ENCODE data around the gene PPFIBP2. TPM values are rescaled to one million over a fixed set of nuclear protein-coding genes. Genes with fewer than 3 reads are reported as not detected.
A peak's percentile ranks its signal among the peaks of the same experiment; 100 is the strongest.

Gene PPFIBP2
- total RNA-seq, 1 donor from 2014 or later: 1.8 TPM

DNA sequence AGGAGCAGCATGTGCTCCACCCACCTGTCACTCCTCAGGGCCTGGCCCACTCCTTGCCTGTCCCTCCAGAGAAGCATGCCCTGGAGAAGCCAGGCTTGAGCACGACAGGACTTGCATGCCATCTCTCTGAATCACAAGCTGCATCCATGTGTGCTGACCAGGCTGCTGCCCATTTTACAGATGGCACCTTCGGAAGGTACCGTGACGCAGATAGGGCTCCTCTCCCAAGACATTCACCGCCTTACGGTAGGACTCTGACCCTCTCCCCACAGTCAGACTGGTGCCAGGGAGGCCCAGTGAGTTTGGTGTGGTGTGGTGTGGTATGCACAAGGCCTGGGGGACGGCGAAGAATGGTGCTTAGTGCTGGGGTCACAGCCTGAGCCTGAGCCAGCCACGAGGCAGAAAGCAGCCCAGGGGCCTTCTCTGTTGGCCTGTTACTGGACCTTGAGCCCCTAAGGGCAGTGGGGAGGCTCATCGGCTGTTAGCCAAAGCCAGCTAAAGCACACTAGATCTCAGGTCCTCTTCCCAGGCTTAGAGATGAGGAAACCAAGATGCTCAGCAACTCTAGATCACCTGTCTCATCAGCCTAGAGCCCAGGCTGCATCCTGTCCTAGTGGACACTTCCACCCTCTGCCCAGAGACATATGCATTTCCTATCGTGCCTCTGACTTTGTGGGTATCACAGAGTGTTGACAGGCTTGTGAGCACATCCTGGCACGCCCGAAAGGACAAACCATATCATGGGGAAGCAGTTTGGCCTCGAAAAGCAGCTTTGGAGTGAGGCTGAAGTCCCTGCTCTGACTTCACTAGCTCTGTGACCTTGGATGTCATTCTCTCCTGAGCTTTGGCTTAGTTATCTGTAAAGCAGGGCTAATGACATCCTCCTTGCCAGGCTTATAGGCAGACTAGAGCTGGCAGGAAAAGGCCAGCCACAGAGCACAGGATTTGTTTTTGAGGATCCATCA lies 141.7 kb downstream of the PPFIBP2 start:
- peaks cover 8% of the 10 kb centered on the region for H3K36me3 Mint-ChIP-seq (ENCODE audit: low read depth, unreplicated experiment)

DNA sequence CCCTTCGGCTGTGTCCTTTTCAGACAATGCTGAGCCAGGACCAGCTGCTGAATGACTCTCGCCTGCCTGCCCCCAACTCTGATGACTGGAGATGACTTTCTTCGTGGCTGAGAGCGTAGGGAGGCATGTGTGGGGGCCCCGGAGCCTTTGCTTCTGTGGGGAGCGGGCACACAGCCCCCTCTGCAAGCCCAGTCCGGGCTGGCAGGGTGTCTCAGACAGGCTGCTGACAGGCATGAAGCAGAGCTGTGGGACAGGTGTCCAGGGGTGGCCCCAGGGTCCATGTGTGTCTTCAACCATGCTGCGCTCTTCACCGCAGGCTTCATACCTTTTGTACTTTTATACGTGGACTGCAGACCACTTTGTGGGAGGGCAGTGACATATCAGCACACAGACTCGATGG lies 142.9 kb downstream of the PPFIBP2 start:
- no peaks in the 10 kb centered on the region for H3K79me2 ChIP-seq (ENCODE audit: insufficient read depth, low read length)
- H3K4me1 ChIP-seq (ENCODE audit: insufficient read depth, low read length): no peaks in the 10 kb centered on the region
- H2AFZ ChIP-seq (ENCODE audit: low read depth, low read length): no peak overlapping the region
- no peak for FAIRE-seq
- Mint-ChIP-seq H3K9me3 (ENCODE audit: unreplicated experiment) (peaks cover 2% of the 10 kb centered on the region), H3K4me1 (ENCODE audit: low read depth, unreplicated experiment) (no peaks in the 10 kb centered on the region), H3K27me3 (ENCODE audit: low read depth, unreplicated experiment) (peaks cover 26% of the 10 kb centered on the region), H3K36me3 (ENCODE audit: low read depth, unreplicated experiment) (peaks cover 2% of the 10 kb centered on the region), H3K27ac (ENCODE audit: unreplicated experiment) (peak overlapping the region; percentile 26), H3K4me3 (ENCODE audit: unreplicated experiment) (no peak overlapping the region)
- no peak overlapping the region for H3K4me2 ChIP-seq (ENCODE audit: low read length)
- DNase-seq (ENCODE audit: low read depth): no peak
- no peak overlapping the region for H3K4me3 ChIP-seq (ENCODE audit: insufficient read depth, low read depth, low read length)
- H3K9ac ChIP-seq (ENCODE audit: low read length): no peak overlapping the region
- no peaks in the 10 kb centered on the region for H3K9me3 ChIP-seq (ENCODE audit: insufficient read depth, low read depth, low read length)
- H3K36me3 ChIP-seq (ENCODE audit: insufficient read depth, low read length): no peaks in the 10 kb centered on the region
- TF ChIP-seq, protein P1, sequence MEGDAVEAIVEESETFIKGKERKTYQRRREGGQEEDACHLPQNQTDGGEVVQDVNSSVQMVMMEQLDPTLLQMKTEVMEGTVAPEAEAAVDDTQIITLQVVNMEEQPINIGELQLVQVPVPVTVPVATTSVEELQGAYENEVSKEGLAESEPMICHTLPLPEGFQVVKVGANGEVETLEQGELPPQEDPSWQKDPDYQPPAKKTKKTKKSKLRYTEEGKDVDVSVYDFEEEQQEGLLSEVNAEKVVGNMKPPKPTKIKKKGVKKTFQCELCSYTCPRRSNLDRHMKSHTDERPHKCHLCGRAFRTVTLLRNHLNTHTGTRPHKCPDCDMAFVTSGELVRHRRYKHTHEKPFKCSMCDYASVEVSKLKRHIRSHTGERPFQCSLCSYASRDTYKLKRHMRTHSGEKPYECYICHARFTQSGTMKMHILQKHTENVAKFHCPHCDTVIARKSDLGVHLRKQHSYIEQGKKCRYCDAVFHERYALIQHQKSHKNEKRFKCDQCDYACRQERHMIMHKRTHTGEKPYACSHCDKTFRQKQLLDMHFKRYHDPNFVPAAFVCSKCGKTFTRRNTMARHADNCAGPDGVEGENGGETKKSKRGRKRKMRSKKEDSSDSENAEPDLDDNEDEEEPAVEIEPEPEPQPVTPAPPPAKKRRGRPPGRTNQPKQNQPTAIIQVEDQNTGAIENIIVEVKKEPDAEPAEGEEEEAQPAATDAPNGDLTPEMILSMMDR (IDR thresholded peaks at IDR 0.05; ENCODE audit: insufficient read depth, low read depth, low read length): no peak
- no peak for TF ChIP-seq EZH2 (IDR thresholded peaks at IDR 0.05; ENCODE audit: insufficient read depth, low read length)
- H3K27me3 ChIP-seq (ENCODE audit: insufficient read depth, low read length): no peaks in the 10 kb centered on the region
- no peaks in the 10 kb centered on the region for H4K20me1 ChIP-seq (ENCODE audit: insufficient read depth, low read length)
- no peak overlapping the region for H3K27ac ChIP-seq (ENCODE audit: low read depth, low read length)

More for the DNA sequence above, 141.7 kb downstream of the PPFIBP2 start:
- TF ChIP-seq, protein P1 (IDR thresholded peaks at IDR 0.05; ENCODE audit: insufficient read depth, low read depth, low read length): no peak
- TF ChIP-seq EZH2 (IDR thresholded peaks at IDR 0.05; ENCODE audit: insufficient read depth, low read length): no peak
- no peaks in the 10 kb centered on the region for H4K20me1 ChIP-seq (ENCODE audit: insufficient read depth, low read length)
- Mint-ChIP-seq H3K4me3 (ENCODE audit: unreplicated experiment) (no peak overlapping the region), H3K9me3 (ENCODE audit: unreplicated experiment) (no peaks in the 10 kb centered on the region), H3K27me3 (ENCODE audit: low read depth, unreplicated experiment) (peaks cover 35% of the 10 kb centered on the region), H3K4me1 (ENCODE audit: low read depth, unreplicated experiment) (no peaks in the 10 kb centered on the region), H3K27ac (ENCODE audit: unreplicated experiment) (no peak overlapping the region)
- no peak overlapping the region for H3K4me2 ChIP-seq (ENCODE audit: low read length)
- no peak overlapping the region for H3K9ac ChIP-seq (ENCODE audit: low read length)
- H3K9me3 ChIP-seq (ENCODE audit: insufficient read depth, low read depth, low read length): no peaks in the 10 kb centered on the region
- H3K27ac ChIP-seq (ENCODE audit: low read depth, low read length): no peak overlapping the region
- no peak overlapping the region for H2AFZ ChIP-seq (ENCODE audit: low read depth, low read length)
- H3K27me3 ChIP-seq (ENCODE audit: insufficient read depth, low read length): no peaks in the 10 kb centered on the region
- DNase-seq (ENCODE audit: low read depth) (no peak), FAIRE-seq (no peak)
- no peaks in the 10 kb centered on the region for H3K79me2 ChIP-seq (ENCODE audit: insufficient read depth, low read length)
- no peaks in the 10 kb centered on the region for H3K4me1 ChIP-seq (ENCODE audit: insufficient read depth, low read length)
- no peak overlapping the region for H3K4me3 ChIP-seq (ENCODE audit: insufficient read depth, low read depth, low read length)
- no peaks in the 10 kb centered on the region for H3K36me3 ChIP-seq (ENCODE audit: insufficient read depth, low read length)
